ENCODE measurements around the gene ADAMTSL4. TPM values are rescaled to one million over a fixed set of nuclear protein-coding genes. Genes with fewer than 3 reads are reported as not detected.

The ADAMTSL4 gene
- total and polyA plus RNA-seq, 7 experiments from 2014 or later = 0.14 to 27.7 (median 0.68) TPM

DNA sequence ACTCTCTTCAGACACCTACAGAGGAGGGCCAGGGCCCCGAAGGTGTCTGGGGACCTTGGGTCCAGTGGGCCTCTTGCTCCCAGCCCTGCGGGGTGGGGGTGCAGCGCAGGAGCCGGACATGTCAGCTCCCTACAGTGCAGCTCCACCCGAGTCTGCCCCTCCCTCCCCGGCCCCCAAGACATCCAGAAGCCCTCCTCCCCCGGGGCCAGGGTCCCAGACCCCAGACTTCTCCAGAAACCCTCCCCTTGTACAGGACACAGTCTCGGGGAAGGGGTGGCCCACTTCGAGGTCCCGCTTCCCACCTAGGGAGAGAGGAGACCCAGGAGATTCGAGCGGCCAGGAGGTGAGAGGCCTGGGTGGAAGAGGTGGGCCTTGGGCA, 3.7 kb downstream of the ADAMTSL4 start:
- Histone ChIP-seq H3K27ac (ENCODE audit: low read depth, low read length) (no peak overlapping the region), H3K4me1 (ENCODE audit: control insufficient read depth in 2 of 2, insufficient read depth in 2 of 2, low read length in 2 of 2) (peaks cover 0 to 5% of the 10 kb centered on the region in 2 donors), H3K9me3 (ENCODE audit: control insufficient read depth in 2 of 3, low read length in 3 of 3) (no peaks in the 10 kb centered on the region), H3K4me3 (ENCODE audit: low read length) (no peak overlapping the region), H3K36me3 (ENCODE audit: control insufficient read depth in 2 of 3, insufficient read depth in 3 of 3, low read length in 3 of 3) (peaks cover 0 to 5% (median 0%) of the 10 kb centered on the region in 3 experiments), H3K27me3 (ENCODE audit: control insufficient read depth in 2 of 2, insufficient read depth in 2 of 2, low read length in 2 of 2) (no peaks in the 10 kb centered on the region)
- H3K4me1 Mint-ChIP-seq = peaks cover 6 to 32% (median 23%) of the 10 kb centered on the region in 7 donors
- peaks cover 0 to 2% (median 0%) of the 10 kb centered on the region in 11 donors for H3K9me3 Mint-ChIP-seq
- peak overlapping the region in 2 of 10 donors; percentile 31 to 55 for H3K4me3 Mint-ChIP-seq
- no peak for DNase-seq
- ATAC-seq = no peak
- intact Hi-C loops (cut with micrococcal nuclease) = no loop called here
- peaks cover 6 to 12% (median 8%) of the 10 kb centered on the region in 5 donors for H3K27me3 Mint-ChIP-seq
- POLR2A ChIA-PET = interaction anchor here (1.1 kb wide), 1 partner anchor 13 kb away, joined by 3 read pairs; no protein-coding TSS in a partner anchor
- CTCF ChIA-PET = no interaction called here
- peak overlapping the region in 1 of 9 donors; percentile 33 for H3K27ac Mint-ChIP-seq
- H3K36me3 Mint-ChIP-seq = peaks cover 0 to 6% (median 0%) of the 10 kb centered on the region in 5 donors

DNA sequence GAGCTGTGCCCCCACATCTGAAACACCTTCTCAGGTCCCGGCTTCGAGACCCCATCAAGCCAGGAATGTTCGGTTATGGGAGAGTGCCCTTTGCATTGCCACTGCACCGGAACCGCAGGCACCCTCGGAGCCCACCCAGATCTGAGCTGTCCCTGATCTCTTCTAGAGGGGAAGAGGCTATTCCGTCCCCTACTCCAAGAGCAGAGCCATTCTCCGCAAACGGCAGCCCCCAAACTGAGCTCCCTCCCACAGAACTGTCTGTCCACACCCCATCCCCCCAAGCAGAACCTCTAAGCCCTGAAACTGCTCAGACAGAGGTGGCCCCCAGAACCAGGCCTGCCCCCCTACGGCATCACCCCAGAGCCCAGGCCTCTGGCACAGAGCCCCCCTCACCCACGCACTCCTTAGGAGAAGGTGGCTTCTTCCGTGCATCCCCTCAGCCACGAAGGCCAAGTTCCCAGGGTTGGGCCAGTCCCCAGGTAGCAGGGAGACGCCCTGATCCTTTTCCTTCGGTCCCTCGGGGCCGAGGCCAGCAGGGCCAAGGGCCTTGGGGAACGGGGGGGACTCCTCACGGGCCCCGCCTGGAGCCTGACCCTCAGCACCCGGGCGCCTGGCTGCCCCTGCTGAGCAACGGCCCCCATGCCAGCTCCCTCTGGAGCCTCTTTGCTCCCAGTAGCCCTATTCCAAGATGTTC, 4.3 kb downstream of the ADAMTSL4 start:
- ChIA-PET CTCF (no interaction called here), POLR2A (no interaction called here)
- Mint-ChIP-seq H3K9me3 (peaks cover 0 to 2% (median 0%) of the 10 kb centered on the region in 11 donors), H3K4me3 (no peak overlapping the region), H3K4me1 (peaks cover 6 to 29% (median 20%) of the 10 kb centered on the region in 7 donors), H3K36me3 (peaks cover 0 to 6% (median 0%) of the 10 kb centered on the region in 5 donors), H3K27ac (peak overlapping the region in 2 of 9 donors; percentile 13 to 15), H3K27me3 (peaks cover 4 to 8% (median 5%) of the 10 kb centered on the region in 5 donors)
- Histone ChIP-seq H3K4me3 (ENCODE audit: low read length) (no peak overlapping the region), H3K36me3 (ENCODE audit: control insufficient read depth in 2 of 3, insufficient read depth in 3 of 3, low read length in 3 of 3) (peaks cover 0 to 5% (median 0%) of the 10 kb centered on the region in 3 experiments), H3K4me1 (ENCODE audit: control insufficient read depth in 2 of 2, insufficient read depth in 2 of 2, low read length in 2 of 2) (peaks cover 0 to 5% of the 10 kb centered on the region in 2 donors), H3K9me3 (ENCODE audit: control insufficient read depth in 2 of 3, low read length in 3 of 3) (no peaks in the 10 kb centered on the region), H3K27ac (ENCODE audit: low read depth, low read length) (no peak overlapping the region), H3K27me3 (ENCODE audit: control insufficient read depth in 2 of 2, insufficient read depth in 2 of 2, low read length in 2 of 2) (no peaks in the 10 kb centered on the region)
- DNase-seq (no peak), ATAC-seq (no peak)
- intact Hi-C loops (cut with micrococcal nuclease) = no loop called here

DNA sequence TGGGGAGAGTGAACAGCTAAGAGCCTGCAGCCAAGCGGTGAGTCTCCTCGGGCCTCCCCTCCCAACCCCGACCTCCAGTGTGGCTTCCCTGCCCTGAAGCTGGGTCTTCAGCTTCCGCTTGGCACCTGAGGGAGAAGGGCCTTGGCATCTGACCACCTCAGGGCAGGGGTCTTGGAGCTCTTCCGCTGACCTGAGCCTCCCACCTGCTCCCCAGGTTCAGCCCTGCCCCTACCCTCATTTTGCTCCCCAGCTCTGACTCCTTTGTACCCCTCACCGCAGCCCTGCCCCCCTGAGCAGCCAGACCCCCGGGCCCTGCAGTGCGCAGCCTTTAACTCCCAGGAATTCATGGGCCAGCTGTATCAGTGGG, 4.9 kb downstream of the ADAMTSL4 start:
- intact Hi-C loops (cut with micrococcal nuclease) = no loop called here
- peak overlapping the region in 2 of 9 donors; percentile 14 to 15 for H3K27ac Mint-ChIP-seq
- no peak overlapping the region for H3K4me3 ChIP-seq (ENCODE audit: low read length)
- peaks cover 0 to 6% (median 0%) of the 10 kb centered on the region in 5 donors for H3K36me3 Mint-ChIP-seq
- H3K4me1 ChIP-seq (ENCODE audit: control insufficient read depth in 2 of 2, insufficient read depth in 2 of 2, low read length in 2 of 2) = peaks cover 0 to 5% of the 10 kb centered on the region in 2 donors
- H3K9me3 Mint-ChIP-seq = peaks cover 0 to 2% (median 0%) of the 10 kb centered on the region in 11 donors
- H3K27me3 Mint-ChIP-seq = peaks cover 4 to 8% (median 4%) of the 10 kb centered on the region in 5 donors
- no peak overlapping the region for H3K4me3 Mint-ChIP-seq
- no peaks in the 10 kb centered on the region for H3K27me3 ChIP-seq (ENCODE audit: control insufficient read depth in 2 of 2, insufficient read depth in 2 of 2, low read length in 2 of 2)
- ChIA-PET POLR2A (no interaction called here), CTCF (no interaction called here)
- H3K27ac ChIP-seq (ENCODE audit: low read depth, low read length) = no peak overlapping the region
- no peak for DNase-seq
- no peak for ATAC-seq
- H3K36me3 ChIP-seq (ENCODE audit: control insufficient read depth in 2 of 3, insufficient read depth in 3 of 3, low read length in 3 of 3) = peaks cover 0 to 5% (median 0%) of the 10 kb centered on the region in 3 experiments
- no peaks in the 10 kb centered on the region for H3K9me3 ChIP-seq (ENCODE audit: control insufficient read depth in 2 of 3, low read length in 3 of 3)
- H3K4me1 Mint-ChIP-seq = peaks cover 6 to 29% (median 19%) of the 10 kb centered on the region in 7 donors

DNA sequence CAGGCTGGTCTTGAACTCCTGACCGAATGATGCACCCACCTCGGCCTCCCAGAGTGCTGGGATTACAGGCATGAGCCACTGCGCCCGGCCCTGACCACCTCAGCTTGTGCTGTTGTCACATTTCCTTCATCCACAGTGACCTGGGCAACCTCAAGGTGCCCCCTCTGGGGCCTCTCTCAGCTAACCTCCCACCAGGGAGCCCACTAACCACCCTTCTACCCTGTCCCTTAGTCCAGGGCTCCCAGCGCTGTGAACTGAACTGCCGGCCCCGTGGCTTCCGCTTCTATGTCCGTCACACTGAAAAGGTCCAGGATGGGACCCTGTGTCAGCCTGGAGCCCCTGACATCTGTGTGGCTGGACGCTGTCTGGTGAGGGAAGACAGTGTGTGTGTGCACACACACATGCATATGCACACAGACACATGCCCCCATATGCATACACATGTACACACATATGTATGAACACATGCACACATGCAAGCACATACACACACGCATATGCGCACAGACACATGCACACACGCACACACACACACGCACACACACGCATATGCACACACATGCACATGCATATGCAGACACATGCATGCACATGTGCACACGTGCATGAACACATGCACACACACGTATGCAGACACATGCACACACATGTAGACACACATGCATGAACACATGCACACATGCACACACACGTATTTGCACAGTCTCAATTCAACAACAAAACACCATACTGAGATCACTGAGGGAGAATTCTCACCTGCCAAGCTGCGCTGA, 6.2 kb downstream of the ADAMTSL4 start:
- no peaks in the 10 kb centered on the region for H3K27me3 ChIP-seq (ENCODE audit: control insufficient read depth in 2 of 2, insufficient read depth in 2 of 2, low read length in 2 of 2)
- peaks cover 0 to 5% (median 0%) of the 10 kb centered on the region in 3 experiments for H3K36me3 ChIP-seq (ENCODE audit: control insufficient read depth in 2 of 3, insufficient read depth in 3 of 3, low read length in 3 of 3)
- H3K9me3 Mint-ChIP-seq = no peaks in the 10 kb centered on the region
- peaks cover 0 to 6% (median 0%) of the 10 kb centered on the region in 5 donors for H3K36me3 Mint-ChIP-seq
- ChIA-PET POLR2A (no interaction called here), CTCF (interaction anchor here (0.6 kb wide), 1 partner anchor 87 kb away, joined by 3 read pairs; no protein-coding TSS in a partner anchor)
- peak overlapping the region in 3 of 9 donors; percentile 4 to 29 (median 8) for H3K27ac Mint-ChIP-seq
- no peak overlapping the region for H3K4me3 ChIP-seq (ENCODE audit: low read length)
- H3K27me3 Mint-ChIP-seq = peaks cover 0 to 2% (median 0%) of the 10 kb centered on the region in 5 donors
- peaks cover 9 to 33% (median 25%) of the 10 kb centered on the region in 7 donors for H3K4me1 Mint-ChIP-seq
- no peak overlapping the region for H3K27ac ChIP-seq (ENCODE audit: low read depth, low read length)
- ATAC-seq = no peak
- intact Hi-C loops (cut with micrococcal nuclease) = no loop called here
- no peak overlapping the region for H3K4me3 Mint-ChIP-seq
- DNase-seq = no peak
- H3K9me3 ChIP-seq (ENCODE audit: control insufficient read depth in 2 of 3, low read length in 3 of 3) = no peaks in the 10 kb centered on the region
- peaks cover 5 to 10% of the 10 kb centered on the region in 2 donors for H3K4me1 ChIP-seq (ENCODE audit: control insufficient read depth in 2 of 2, insufficient read depth in 2 of 2, low read length in 2 of 2)

DNA sequence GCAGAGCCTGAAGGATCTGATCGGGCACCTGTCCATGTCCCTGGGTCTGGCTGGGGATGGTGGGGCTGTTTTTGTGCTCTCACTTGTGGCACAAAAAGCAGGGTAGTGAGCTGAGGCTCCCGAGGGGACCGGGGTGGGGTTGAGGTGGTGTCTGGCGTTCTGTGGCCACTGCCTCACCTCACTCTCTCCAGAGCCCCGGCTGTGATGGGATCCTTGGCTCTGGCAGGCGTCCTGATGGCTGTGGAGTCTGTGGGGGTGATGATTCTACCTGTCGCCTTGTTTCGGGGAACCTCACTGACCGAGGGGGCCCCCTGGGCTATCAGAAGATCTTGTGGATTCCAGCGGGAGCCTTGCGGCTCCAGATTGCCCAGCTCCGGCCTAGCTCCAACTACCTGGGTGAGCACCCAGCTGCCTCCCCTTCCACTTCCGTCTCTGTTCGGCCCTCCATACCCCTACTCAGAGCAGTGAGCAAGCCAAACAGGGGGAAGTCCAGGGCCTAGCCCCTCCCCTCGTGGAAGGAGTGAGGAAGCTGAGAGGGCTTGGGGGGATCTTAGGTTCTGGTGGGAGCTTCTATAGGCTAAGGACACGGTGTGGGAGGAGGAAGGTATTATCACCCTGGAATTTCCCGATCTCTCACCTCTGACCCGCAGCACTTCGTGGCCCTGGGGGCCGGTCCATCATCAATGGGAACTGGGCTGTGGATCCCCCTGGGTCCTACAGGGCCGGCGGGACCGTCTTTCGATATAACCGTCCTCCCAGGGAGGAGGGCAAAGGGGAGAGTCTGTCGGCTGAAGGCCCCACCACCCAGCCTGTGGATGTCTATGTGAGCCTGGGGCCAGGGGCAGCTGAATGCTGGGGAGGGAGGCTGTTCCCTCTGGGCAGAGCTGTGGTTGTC, 7.0 kb downstream of the ADAMTSL4 start:
- Histone ChIP-seq H3K9me3 (ENCODE audit: control insufficient read depth in 2 of 3, low read length in 3 of 3) (no peaks in the 10 kb centered on the region), H3K36me3 (ENCODE audit: control insufficient read depth in 2 of 3, insufficient read depth in 3 of 3, low read length in 3 of 3) (peaks cover 0 to 5% (median 0%) of the 10 kb centered on the region in 3 experiments), H3K4me1 (ENCODE audit: control insufficient read depth in 2 of 2, insufficient read depth in 2 of 2, low read length in 2 of 2) (peaks cover 9 to 10% of the 10 kb centered on the region in 2 donors), H3K27me3 (ENCODE audit: control insufficient read depth in 2 of 2, insufficient read depth in 2 of 2, low read length in 2 of 2) (no peaks in the 10 kb centered on the region), H3K4me3 (ENCODE audit: low read length) (no peak overlapping the region), H3K27ac (ENCODE audit: low read depth, low read length) (no peak overlapping the region)
- no peak overlapping the region for H3K4me3 Mint-ChIP-seq
- intact Hi-C loops (cut with micrococcal nuclease) = no loop called here
- DNase-seq (no peak), ATAC-seq (no peak)
- POLR2A ChIA-PET = interaction anchor here (0.8 to 1.8 kb wide), 2 partner anchors 21 to 73 kb away, joined by 3 to 7 read pairs; partner anchors contain the start of gene ENSA
- H3K27ac Mint-ChIP-seq = peak overlapping the region in 1 of 9 donors; percentile 67
- H3K36me3 Mint-ChIP-seq = peaks cover 0 to 6% (median 0%) of the 10 kb centered on the region in 5 donors
- no peaks in the 10 kb centered on the region for H3K9me3 Mint-ChIP-seq
- CTCF ChIA-PET = interaction anchor here (0.6 to 13.2 kb wide), 3 partner anchors 17 to 87 kb away, joined by 3 to 272 read pairs (median 6); no protein-coding TSS in a partner anchor
- peaks cover 12 to 34% (median 28%) of the 10 kb centered on the region in 7 donors for H3K4me1 Mint-ChIP-seq
- no peaks in the 10 kb centered on the region for H3K27me3 Mint-ChIP-seq

All from naive thymus-derived CD4-positive, alpha-beta T cell (primary cell).